K562 (cell line): Measurements from ENCODE around the gene DSG3. TPM values are rescaled to one million over a fixed set of nuclear protein-coding genes. Genes with fewer than 3 reads are reported as not detected.

Source experiments
- ATAC-seq: fragments of 200-7000 bp; cut with Tn5 transposase; 3 replicates; pipeline ENCODE4 v1.9.1; 2020; ENCODE audit warnings: moderate library complexity
- BruUV-seq: library from RNA; stranded (reverse); fragments of 400-500 nt; replicated peaks from 2 replicates; lab custom pipeline; 2021; lab: Mats Ljungman, UMichigan
- CTCF ChIA-PET: fragments of 300-600 bp; formaldehyde crosslinking; extraction: SDS; loops from one replicate; lab custom pipeline; 2021; ENCODE audit warnings: low intra/inter-chr PET ratio; lab: Yijun Ruan, JAX
- POLR2A ChIA-PET: fragments of 300-600, 350-650 bp; sonication (Branson Sonifier 250); formaldehyde crosslinking; extraction: SDS; loops from one replicate; lab custom pipeline; 2021; ENCODE audit warnings: antibody characterized with exemption, inconsistent platforms; lab: Yijun Ruan, JAX
- DNase-seq, 4 experiments: peaks; one replicate each; pipeline versions ENCODE4 v3.0.0 to v3.0.0-alpha.2; 2011 to 2018; ENCODE audit warnings: low spot score in 3 of 4, mixed read lengths in 3 of 4; ENCODE audit errors: extremely low read depth in 1 of 4
- FAIRE-seq: peaks from 2 replicates; lab custom pipeline; 2011; peaks lifted over from hg19 to GRCh38; lab: Jason Lieb, UNC
- H2AFZ ChIP-seq: 2 replicates; pipeline ENCODE4 v1.6.0; 2011; ENCODE audit warnings: low read depth, low read length, control low read depth, inconsistent platforms
- H3K27ac ChIP-seq: fragments of 200-600 bp; 3 replicates; pipeline ENCODE4 v1.8.0; 2011; ENCODE audit warnings: low read depth, mild to moderate bottlenecking, control low read depth, inconsistent platforms, low read length, moderate library complexity, mixed read lengths; ENCODE audit errors: extremely low read depth
- H3K27me3 ChIP-seq, 2 experiments: fragments of 300-600 bp in 1 of 2; 2 replicates in 1 of 2; 3 replicates in 1 of 2; pipeline versions ENCODE4 v1.6.0 to v1.8.0; 2011; ENCODE audit warnings: inconsistent platforms in 2 of 2, low read length in 2 of 2, mild to moderate bottlenecking in 1 of 2, mixed read lengths in 1 of 2, moderate library complexity in 1 of 2; ENCODE audit not compliant: control insufficient read depth in 2 of 2, insufficient read depth in 2 of 2
- H3K36me3 ChIP-seq: fragments of 300-600 bp; 3 replicates; pipeline ENCODE4 v1.8.0; 2011; ENCODE audit warnings: mild to moderate bottlenecking, low read length, inconsistent platforms; ENCODE audit not compliant: control insufficient read depth, insufficient read depth
- H3K4me1 ChIP-seq, 2 experiments: fragments of 200-600 bp in 1 of 2; replicated peaks in 1 of 2; 2 replicates in 1 of 2; 3 replicates in 1 of 2; pipeline versions ENCODE4 v1.5.1 to v1.8.0; 2011; ENCODE audit warnings: inconsistent platforms in 2 of 2, low read length in 2 of 2, mild to moderate bottlenecking in 1 of 2, mixed read lengths in 1 of 2, moderate library complexity in 1 of 2; ENCODE audit not compliant: control insufficient read depth in 2 of 2, insufficient read depth in 2 of 2
- H3K4me2 ChIP-seq: 2 replicates; pipeline ENCODE4 v1.6.1; 2011; ENCODE audit warnings: low read length, control low read depth, inconsistent platforms, mixed read lengths; ENCODE audit not compliant: insufficient read depth
- H3K4me3 ChIP-seq: fragments of 200-600 bp; sonication (generic), shearing (Covaris generic); 2 replicates; pipeline ENCODE4 v1.5.1; 2016; ENCODE audit warnings: control low read depth, inconsistent platforms
- H3K79me2 ChIP-seq: fragments of 200-600 bp; 3 replicates; pipeline ENCODE4 v1.8.0; 2011; ENCODE audit warnings: low read length, inconsistent platforms; ENCODE audit not compliant: control insufficient read depth, insufficient read depth
- H3K9ac ChIP-seq, 2 experiments: 2 replicates each; pipeline versions ENCODE4 v1.6.0 to v1.6.1; 2011; ENCODE audit warnings: low read depth in 2 of 2, low read length in 2 of 2, control low read depth in 1 of 2, inconsistent platforms in 1 of 2, mild to moderate bottlenecking in 1 of 2, mixed read lengths in 1 of 2; ENCODE audit not compliant: insufficient read depth in 1 of 2
- H3K9me1 ChIP-seq: one replicate; pipeline ENCODE4 v1.6.0; 2011; ENCODE audit warnings: inconsistent platforms, mild to moderate bottlenecking, low read length, moderate library complexity; ENCODE audit not compliant: control insufficient read depth, insufficient read depth
- H3K9me3 ChIP-seq: replicated peaks from 2 replicates; pipeline ENCODE4 v1.5.1; 2011; ENCODE audit warnings: low read depth, low read length, inconsistent platforms; ENCODE audit not compliant: control insufficient read depth, insufficient read depth
- H4K20me1 ChIP-seq: replicated peaks from 2 replicates; pipeline ENCODE4 v1.6.1; 2011; ENCODE audit warnings: low read length, inconsistent platforms, mixed read lengths; ENCODE audit not compliant: control insufficient read depth, insufficient read depth
- CEBPB ChIP-seq: fragments of 450-650 bp; IDR thresholded peaks from 2 replicates; pipeline ENCODE4 v1.6.1; 2016; ENCODE audit warnings: missing genetic modification characterization, missing compliant biosample characterization
- FOXK2 ChIP-seq, 2 experiments: fragments of 450-650 bp; IDR thresholded peaks in 1 of 2; conservative IDR thresholded peaks in 1 of 2; 2 replicates each; pipeline ENCODE4 v1.6.1; 2016; ENCODE audit warnings: low read depth in 2 of 2, mild to moderate bottlenecking in 1 of 2
- NCOA2 ChIP-seq, 2 experiments: fragments of 450-650 bp; IDR thresholded peaks; 2 replicates each; pipeline ENCODE4 v1.6.1; 2018; ENCODE audit warnings: mild to moderate bottlenecking in 2 of 2, moderate library complexity in 1 of 2; ENCODE audit not compliant: partially characterized antibody in 2 of 2
- ZNF354B ChIP-seq: fragments of 250-450 bp; sonication (Bioruptor Pico); IDR thresholded peaks from 2 replicates; pipeline ENCODE4 v1.4.0; 2020
- WGBS: fragments of 100-300 bp; shearing (Covaris generic); methylation state at CpG from one replicate; pipeline ENCODE4 v1.1.6; 2016; ENCODE audit warnings: low coverage, mixed read lengths; ENCODE audit not compliant: insufficient coverage; ENCODE audit errors: missing lambda C conversion rate; 5-methylcytosine and 5-hydroxymethylcytosine counted together
- in situ Hi-C: fragments of 300-500 bp; cut with MboI; formaldehyde crosslinking; loops from 4 replicates; pipeline ENCODE4 v1.15.0; 2018; ENCODE audit warnings: inconsistent platforms, mixed read lengths
- intact Hi-C: fragments of 100-400 bp; cut with micrococcal nuclease; formaldehyde crosslinking; loops from 2 replicates; pipeline ENCODE4 v1.14.2; 2022
- polyA plus RNA-seq, 8 experiments: library from polyadenylated mRNA; depleted of rRNA in 4 of 8; stranded (reverse) in 5 of 8; unstranded in 3 of 8; fragments of >200 nt; fragmentation: Nextera tagmentation in 2 of 8; fragmentation: Illumina TruSeq in 1 of 8; extraction: Ambion mirVana in 2 of 8; extraction: Trizol in 1 of 8; gene quantifications; 2 replicates each; pipeline versions ENCODE4 v1.2.1 to v1.2.3, GENCODE V29; 2011 to 2014; ENCODE audit warnings: inconsistent platforms in 1 of 8, missing spikeins in 1 of 8
- total RNA-seq, 7 experiments: library from RNA; depleted of rRNA in 6 of 7; stranded (reverse); fragments of >200 nt in 6 of 7; fragmentation: Illumina TruSeq in 2 of 7; extraction: Trizol in 2 of 7; gene quantifications; 2 replicates each; pipeline versions ENCODE4 v1.2.1 to v1.2.3, GENCODE V29; 2011 to 2021; ENCODE audit warnings: low replicate concordance in 1 of 7
- TF ChIP-seq, protein P1 (sequence below): sonication (generic); formaldehyde crosslinking; IDR thresholded peaks from 2 replicates; pipeline ENCODE4 v1.8.1; 2022; ENCODE audit warnings: missing genetic modification reagents

DSG3 gene
- total and polyA plus RNA-seq, 9 of the 15 experiments (the other 6 are each of a cell fraction or from before 2014, with no cell fraction given), result 0.04 to 0.18 (median 0.07) TPM; not detected in 1

DNA sequence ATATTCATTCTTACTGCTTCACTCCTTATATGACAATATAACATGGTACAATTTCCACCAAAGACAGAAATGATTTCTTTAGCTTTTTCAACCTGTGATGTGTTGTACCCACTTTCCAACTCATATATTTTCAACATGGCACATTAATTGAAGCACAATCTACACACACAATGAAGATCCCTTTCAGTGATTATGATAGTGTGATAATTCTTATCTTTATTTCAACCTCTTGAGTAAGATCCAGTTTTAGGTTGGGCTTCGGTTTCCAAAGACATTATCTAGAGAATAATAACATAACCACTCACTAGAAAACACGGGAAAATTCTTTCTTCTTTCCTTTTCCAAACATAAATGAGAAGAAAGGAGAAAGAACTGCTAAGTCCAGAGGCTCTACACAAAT is 3.4 kb upstream of the DSG3 start:
- Histone ChIP-seq H3K79me2 (no peaks in the 10 kb centered on the region), H4K20me1 (no peaks in the 10 kb centered on the region), H3K27me3 (peaks cover 0 to 3% of the 10 kb centered on the region in 2 experiments; a peak in 2 of 5 replicates), H3K9ac (no peak overlapping the region), H3K4me2 (no peak overlapping the region), H2AFZ (no peak overlapping the region), H3K4me1 (no peaks in the 10 kb centered on the region)
- ATAC-seq, result no peak
- POLR2A ChIA-PET, result no interaction called here
- intact Hi-C loops, result no loop called here
- no peak for TF ChIP-seq FOXK2 (conservative IDR thresholded peaks at IDR 0.05 in 1 of 2, IDR thresholded peaks at IDR 0.05 in 1 of 2; ENCODE audit: low read depth in 2 of 2)
- TF ChIP-seq ZNF354B (CRISPR knock-in tag), result no peak
- TF ChIP-seq, protein P1, sequence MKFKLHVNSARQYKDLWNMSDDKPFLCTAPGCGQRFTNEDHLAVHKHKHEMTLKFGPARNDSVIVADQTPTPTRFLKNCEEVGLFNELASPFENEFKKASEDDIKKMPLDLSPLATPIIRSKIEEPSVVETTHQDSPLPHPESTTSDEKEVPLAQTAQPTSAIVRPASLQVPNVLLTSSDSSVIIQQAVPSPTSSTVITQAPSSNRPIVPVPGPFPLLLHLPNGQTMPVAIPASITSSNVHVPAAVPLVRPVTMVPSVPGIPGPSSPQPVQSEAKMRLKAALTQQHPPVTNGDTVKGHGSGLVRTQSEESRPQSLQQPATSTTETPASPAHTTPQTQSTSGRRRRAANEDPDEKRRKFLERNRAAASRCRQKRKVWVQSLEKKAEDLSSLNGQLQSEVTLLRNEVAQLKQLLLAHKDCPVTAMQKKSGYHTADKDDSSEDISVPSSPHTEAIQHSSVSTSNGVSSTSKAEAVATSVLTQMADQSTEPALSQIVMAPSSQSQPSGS, result no peak
- TF ChIP-seq, all 486 proteins: peak for 0
- in situ Hi-C loops, result no loop called here
- no peaks in the 10 kb centered on the region for H3K36me3 ChIP-seq
- FAIRE-seq (no peak), DNase-seq (no peak)
- CTCF ChIA-PET, result no interaction called here
- H3K4me3 ChIP-seq, result no peak overlapping the region
- H3K27ac ChIP-seq, result no peak overlapping the region
- no TSS peak for BruUV-seq
- H3K9me3 ChIP-seq, result no peaks in the 10 kb centered on the region
- WGBS, result 0% methylated on average over 2 of the region's 2 CpGs
- no peaks in the 10 kb centered on the region for H3K9me1 ChIP-seq

DNA sequence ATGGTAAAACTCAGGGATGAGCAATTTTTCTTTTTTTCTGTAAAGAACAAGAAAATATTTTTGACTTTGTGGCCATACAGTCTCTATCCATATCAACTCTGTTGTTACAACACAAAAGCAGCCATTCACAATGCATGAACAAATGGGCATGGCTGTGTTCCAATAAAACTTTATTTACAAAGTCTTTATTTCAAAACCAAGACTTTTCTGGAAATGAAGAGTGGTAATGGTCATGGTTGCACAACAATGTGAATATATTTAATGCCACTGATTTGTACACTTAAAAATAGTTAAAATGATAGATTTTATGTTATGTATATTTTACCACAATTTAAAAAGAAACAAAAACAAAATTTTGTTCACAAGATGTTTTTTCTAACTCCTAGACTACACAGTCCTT is 1.6 kb upstream of the DSG3 start:
- ATAC-seq, result no peak
- in situ Hi-C loops, result no loop called here
- H4K20me1 ChIP-seq, result no peaks in the 10 kb centered on the region
- no peak for TF ChIP-seq NCOA2 (IDR thresholded peaks at IDR 0.05; ENCODE audit: partially characterized antibody in 2 of 2)
- TF ChIP-seq CEBPB (tag), result peak; percentile 64

More for the DNA sequence above, 1.6 kb upstream of the DSG3 start:
- Histone ChIP-seq H3K79me2 (no peaks in the 10 kb centered on the region), H2AFZ (0 out of 2 replicates have a peak overlapping the region, but pooled peaks have one; percentile 30), H3K4me1 (no peaks in the 10 kb centered on the region), H3K36me3 (no peaks in the 10 kb centered on the region), H3K4me3 (no peak overlapping the region), H3K9me3 (no peaks in the 10 kb centered on the region), H3K27ac (no peak overlapping the region), H3K9me1 (no peaks in the 10 kb centered on the region), H3K4me2 (no peak overlapping the region; the same call in 1 of the 2 replicates), H3K9ac (no peak overlapping the region), H3K27me3 (peaks cover 0 to 3% of the 10 kb centered on the region in 2 experiments; a peak in 1 of 5 replicates)
- no TSS peak for BruUV-seq
- DNase-seq (no peak), FAIRE-seq (no peak)
- ChIA-PET POLR2A (interaction anchor here (1.3 kb wide), 1 partner anchor 15 kb away, joined by 4 read pairs; no protein-coding TSS in a partner anchor), CTCF (no interaction called here)
- intact Hi-C loops, result no loop called here
